Lower leg skin (tissue), 4 donors: Measurements from ENCODE around the gene FHOD3. TPM values are rescaled to one million over a fixed set of nuclear protein-coding genes. Genes with fewer than 3 reads are reported as not detected.

Experiments used
- DNase-seq, 2 donors: peaks; one replicate each; pipeline ENCODE4 v3.0.0-alpha.2; 2019; ENCODE audit warnings: low spot score in 2 of 2
- H3K4me3 ChIP-seq: fragments of 200-600 bp; sonication (generic); 2 replicates; pipeline ENCODE4 v1.5.1; 2017; ENCODE audit warnings: mild to moderate bottlenecking, low read depth; ENCODE audit not compliant: poor library complexity, severe bottlenecking
- POLR2A ChIP-seq, 2 donors: fragments of 450-650 bp; IDR thresholded peaks; one replicate each; pipeline ENCODE4 v1.6.1; 2016 to 2017; ENCODE audit warnings: antibody characterized with exemption in 2 of 2, mild to moderate bottlenecking in 1 of 2, moderate library complexity in 1 of 2
- WGBS, 2 donors: methylation state at CpG; one replicate each; pipeline ENCODE4 v1.1.5; 2018; 5-methylcytosine and 5-hydroxymethylcytosine counted together
- intact Hi-C: fragments of 100-400 bp; cut with DNase I; formaldehyde crosslinking; loops from one replicate; pipeline ENCODE4 v1.15.0; 2023; ENCODE audit warnings: low total_unique reads
- total RNA-seq, 4 donors: library from RNA; depleted of rRNA; stranded (reverse); fragments of >200 nt; gene quantifications; one replicate each; pipeline ENCODE4 v1.1.0, GENCODE V29; 2016
- TF ChIP-seq, protein P1 (sequence below), 3 donors: fragments of 450-650 bp; IDR thresholded peaks; one replicate each; pipeline ENCODE4 v1.5.1; 2016; ENCODE audit warnings: antibody characterized with exemption in 3 of 3, mild to moderate bottlenecking in 3 of 3, moderate library complexity in 2 of 3

FHOD3 gene
- total RNA-seq, 4 donors from 2014 or later: 5.3 to 15.1 (median 7.8) TPM

GRCh38 chr18:36636237-36636817 lies 338.8 kb downstream of the FHOD3 start:
- 79 to 80% methylated on average over 2 of the region's 2 CpGs for WGBS, 2 donors
- DNase-seq: no peak
- H3K4me3 ChIP-seq: no peak overlapping the region
- intact Hi-C loops: no loop called here
- TF ChIP-seq POLR2A (IDR thresholded peaks at IDR 0.05): no peak
- TF ChIP-seq, protein P1, sequence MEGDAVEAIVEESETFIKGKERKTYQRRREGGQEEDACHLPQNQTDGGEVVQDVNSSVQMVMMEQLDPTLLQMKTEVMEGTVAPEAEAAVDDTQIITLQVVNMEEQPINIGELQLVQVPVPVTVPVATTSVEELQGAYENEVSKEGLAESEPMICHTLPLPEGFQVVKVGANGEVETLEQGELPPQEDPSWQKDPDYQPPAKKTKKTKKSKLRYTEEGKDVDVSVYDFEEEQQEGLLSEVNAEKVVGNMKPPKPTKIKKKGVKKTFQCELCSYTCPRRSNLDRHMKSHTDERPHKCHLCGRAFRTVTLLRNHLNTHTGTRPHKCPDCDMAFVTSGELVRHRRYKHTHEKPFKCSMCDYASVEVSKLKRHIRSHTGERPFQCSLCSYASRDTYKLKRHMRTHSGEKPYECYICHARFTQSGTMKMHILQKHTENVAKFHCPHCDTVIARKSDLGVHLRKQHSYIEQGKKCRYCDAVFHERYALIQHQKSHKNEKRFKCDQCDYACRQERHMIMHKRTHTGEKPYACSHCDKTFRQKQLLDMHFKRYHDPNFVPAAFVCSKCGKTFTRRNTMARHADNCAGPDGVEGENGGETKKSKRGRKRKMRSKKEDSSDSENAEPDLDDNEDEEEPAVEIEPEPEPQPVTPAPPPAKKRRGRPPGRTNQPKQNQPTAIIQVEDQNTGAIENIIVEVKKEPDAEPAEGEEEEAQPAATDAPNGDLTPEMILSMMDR (IDR thresholded peaks at IDR 0.05): no peak

DNA sequence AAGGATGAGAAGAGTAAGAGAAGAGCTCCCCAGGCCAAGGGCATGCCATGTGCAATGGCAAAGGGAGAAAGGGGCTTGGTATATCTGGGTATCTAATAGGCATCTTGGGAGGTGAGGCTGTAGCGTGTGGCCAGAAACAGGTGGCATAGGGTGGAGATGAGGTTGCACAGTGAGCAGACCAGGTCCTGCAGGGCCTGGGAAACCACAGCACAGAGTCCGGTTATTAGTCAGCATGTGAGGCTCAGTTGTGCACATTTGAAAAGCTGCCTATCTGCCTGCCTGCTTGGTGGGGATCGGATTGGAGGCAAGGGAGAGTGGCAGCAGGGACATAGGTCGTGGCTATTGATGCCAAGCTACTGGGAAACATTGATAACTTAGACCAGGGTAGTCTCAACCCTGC lies 340.7 kb downstream of the FHOD3 start:
- WGBS, 2 donors: 84 to 90% methylated on average over 4 of the region's 4 CpGs

GRCh38 chr18:36640021-36640952 lies 342.8 kb downstream of the FHOD3 start:
- no peak for DNase-seq
- no peak overlapping the region for H3K4me3 ChIP-seq
- TF ChIP-seq, protein P1 (IDR thresholded peaks at IDR 0.05): no peak
- TF ChIP-seq POLR2A (IDR thresholded peaks at IDR 0.05): no peak
- intact Hi-C loops: no loop called here
- 67 to 79% methylated on average over 8 of the region's 8 CpGs for whole genome bisulfite sequencing, 2 donors

More for the DNA sequence above, 340.7 kb downstream of the FHOD3 start:
- no peak overlapping the region for H3K4me3 ChIP-seq
- no peak for DNase-seq
- intact Hi-C loops: no loop called here
- no peak for TF ChIP-seq POLR2A (IDR thresholded peaks at IDR 0.05)
- TF ChIP-seq, protein P1 (IDR thresholded peaks at IDR 0.05): no peak

GRCh38 chr18:36643061-36643460 lies 345.5 kb downstream of the FHOD3 start:
- no peak for DNase-seq
- no peak overlapping the region for H3K4me3 ChIP-seq
- whole genome bisulfite sequencing, 2 donors: 54 to 60% methylated on average over 3 of the region's 3 CpGs
- no peak for TF ChIP-seq POLR2A (IDR thresholded peaks at IDR 0.05)
- TF ChIP-seq, protein P1 (IDR thresholded peaks at IDR 0.05): no peak
- intact Hi-C loops: no loop called here

DNA sequence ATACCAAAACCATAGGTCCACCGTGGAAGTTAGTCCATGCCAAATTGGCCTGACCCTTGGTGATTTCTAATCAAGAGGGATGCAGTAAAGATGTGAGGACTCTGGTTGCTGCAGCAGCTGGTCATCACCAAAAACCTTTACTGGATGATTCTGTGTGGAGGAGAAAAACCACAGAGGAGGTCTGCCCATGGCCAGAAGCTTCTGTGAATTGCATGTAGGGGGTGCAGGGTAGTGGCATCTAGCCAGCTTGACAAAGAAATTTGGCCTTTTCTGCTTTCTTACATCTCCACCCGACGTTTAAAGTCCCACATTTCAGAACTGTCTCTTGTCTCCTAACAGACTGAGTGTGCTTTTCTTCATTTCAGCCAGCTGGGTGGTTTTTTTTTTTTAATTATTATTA lies 351.3 kb downstream of the FHOD3 start:
- peak in 1 of 2 donors; percentile 62 for DNase-seq
- 85 to 91% methylated on average over 3 of the region's 3 CpGs for WGBS, 2 donors
- intact Hi-C loops: no loop called here
- TF ChIP-seq, protein P1 (IDR thresholded peaks at IDR 0.05): no peak
- no peak for TF ChIP-seq POLR2A (IDR thresholded peaks at IDR 0.05)
- H3K4me3 ChIP-seq: no peak overlapping the region
